WTC11 (cell line): ENCODE measurements around the gene RANBP3. TPM values are rescaled to one million over a fixed set of nuclear protein-coding genes. Genes with fewer than 3 reads are reported as not detected.

Experiments used
- ATAC-seq: fragments of 200-7000 bp; cut with Tn5 transposase; 2 replicates; pipeline ENCODE4 v1.10.0; 2021; ENCODE audit warnings: mild to moderate bottlenecking, moderate library complexity
- CTCF ChIA-PET: fragments of 300-600 bp; sonication (Branson Sonifier 250); formaldehyde crosslinking; loops from one replicate; lab custom pipeline; 2021; ENCODE audit warnings: antibody characterized with exemption; lab: Charles Lee
- POLR2A ChIA-PET: fragments of 350-600 bp; sonication (Branson Sonifier 250); formaldehyde crosslinking; loops from one replicate; lab custom pipeline; 2021; ENCODE audit warnings: antibody characterized with exemption; lab: Charles Lee
- DNase-seq: peaks from one replicate; pipeline ENCODE4 v3.0.0; 2021; ENCODE audit warnings: low spot score
- H3K27ac Mint-ChIP-seq: 2 replicates; pipeline ENCODE4 v1.8.0; 2021; ENCODE audit warnings: mixed read lengths
- H3K27me3 Mint-ChIP-seq: 2 replicates; pipeline ENCODE4 v1.8.0; 2021; ENCODE audit warnings: low read depth, mild to moderate bottlenecking, moderate library complexity, mixed read lengths
- H3K36me3 Mint-ChIP-seq: 2 replicates; pipeline ENCODE4 v1.8.0; 2021; ENCODE audit warnings: mixed read lengths
- H3K4me1 Mint-ChIP-seq: 2 replicates; pipeline ENCODE4 v1.8.0; 2022; ENCODE audit warnings: mixed read lengths
- H3K4me3 Mint-ChIP-seq: 2 replicates; pipeline ENCODE4 v1.8.0; 2021; ENCODE audit warnings: mild to moderate bottlenecking, moderate library complexity, mixed read lengths
- H3K9me3 Mint-ChIP-seq: 2 replicates; pipeline ENCODE4 v1.8.0; 2021; ENCODE audit warnings: mixed read lengths
- CREB1 ChIP-seq: sonication (generic); formaldehyde crosslinking; IDR thresholded peaks from 2 replicates; pipeline ENCODE4 v1.8.0; 2023; ENCODE audit warnings: mild to moderate bottlenecking, missing genetic modification reagents
- CREM ChIP-seq: sonication (generic); formaldehyde crosslinking; IDR thresholded peaks from 2 replicates; pipeline ENCODE4 v1.8.1; 2022; ENCODE audit warnings: mild to moderate bottlenecking, missing genetic modification reagents, moderate library complexity
- EMX1 ChIP-seq: fragments of 250-450 bp; sonication (Bioruptor Pico); IDR thresholded peaks from 2 replicates; pipeline ENCODE4 v1.8.0; 2021; ENCODE audit warnings: mild to moderate bottlenecking
- ESRRA ChIP-seq: sonication (generic); formaldehyde crosslinking; IDR thresholded peaks from 2 replicates; pipeline ENCODE4 v1.8.1; 2022; ENCODE audit warnings: mild to moderate bottlenecking, missing genetic modification reagents, borderline replicate concordance
- MXD4 ChIP-seq: fragments of 250-450 bp; sonication (Bioruptor Pico); IDR thresholded peaks from 2 replicates; pipeline ENCODE4 v1.8.0; 2021; ENCODE audit warnings: mild to moderate bottlenecking, moderate library complexity, borderline replicate concordance
- NFE2L1 ChIP-seq: sonication (generic); formaldehyde crosslinking; IDR thresholded peaks from 2 replicates; pipeline ENCODE4 v1.8.1; 2023; ENCODE audit warnings: missing genetic modification reagents
- SMAD3 ChIP-seq: sonication (generic); formaldehyde crosslinking; IDR thresholded peaks from 2 replicates; pipeline ENCODE4 v1.8.0; 2022; ENCODE audit warnings: missing genetic modification reagents, mild to moderate bottlenecking, borderline replicate concordance
- ZNF232 ChIP-seq: sonication (generic); formaldehyde crosslinking; IDR thresholded peaks from 2 replicates; pipeline ENCODE4 v1.8.0; 2022; ENCODE audit warnings: mild to moderate bottlenecking, missing genetic modification reagents
- ZNF263 ChIP-seq: sonication (generic); formaldehyde crosslinking; IDR thresholded peaks from 2 replicates; pipeline ENCODE4 v1.8.1; 2022; ENCODE audit warnings: low read depth, mild to moderate bottlenecking, moderate library complexity, missing genetic modification reagents
- ZNF396 ChIP-seq: fragments of 250-450 bp; sonication (Bioruptor Pico); IDR thresholded peaks from 2 replicates; pipeline ENCODE4 v1.8.0; 2021; ENCODE audit warnings: mild to moderate bottlenecking, moderate library complexity, borderline replicate concordance
- ZNF416 ChIP-seq: fragments of 250-450 bp; sonication (Bioruptor Pico); IDR thresholded peaks from 2 replicates; pipeline ENCODE4 v1.9.0; 2021; ENCODE audit warnings: mild to moderate bottlenecking, inconsistent platforms
- ZNF671 ChIP-seq: fragments of 250-450 bp; sonication (Bioruptor Pico); IDR thresholded peaks from 2 replicates; pipeline ENCODE4 v1.8.0; 2021; ENCODE audit warnings: mild to moderate bottlenecking
- total RNA-seq: library from RNA; stranded (reverse); gene quantifications from 3 replicates; pipeline ENCODE4 v1.2.3, GENCODE V29; 2021
- TF ChIP-seq, protein P1 (sequence below): sonication (generic); formaldehyde crosslinking; IDR thresholded peaks from 2 replicates; pipeline ENCODE4 v1.8.0; 2022; ENCODE audit warnings: missing genetic modification reagents
- TF ChIP-seq, protein P2 (sequence below): sonication (generic); formaldehyde crosslinking; IDR thresholded peaks from 2 replicates; pipeline ENCODE4 v1.8.0; 2023; ENCODE audit warnings: missing genetic modification reagents
- TF ChIP-seq, protein P3 (sequence below): fragments of 250-450 bp; sonication (Bioruptor Pico); IDR thresholded peaks from 2 replicates; pipeline ENCODE4 v1.8.0; 2021; ENCODE audit warnings: mild to moderate bottlenecking
- TF ChIP-seq, protein P4 (sequence below): sonication (generic); formaldehyde crosslinking; IDR thresholded peaks from 2 replicates; pipeline ENCODE4 v1.8.0; 2022; ENCODE audit warnings: mild to moderate bottlenecking, missing genetic modification reagents
- TF ChIP-seq, protein P5 (sequence below): fragments of 250-450 bp; sonication (Bioruptor Pico); IDR thresholded peaks from 2 replicates; pipeline ENCODE4 v2.1.2; 2022; ENCODE audit warnings: mild to moderate bottlenecking, moderate library complexity
- TF ChIP-seq, protein P6 (sequence below): fragments of 250-450 bp; sonication (Bioruptor Pico); IDR thresholded peaks from 2 replicates; pipeline ENCODE4 v1.9.0; 2021; ENCODE audit warnings: mild to moderate bottlenecking
- TF ChIP-seq, protein P7 (sequence below): sonication (generic); formaldehyde crosslinking; IDR thresholded peaks from 2 replicates; pipeline ENCODE4 v1.8.1; 2023; ENCODE audit warnings: mild to moderate bottlenecking, missing genetic modification reagents
- TF ChIP-seq, protein P8 (sequence below): sonication (generic); formaldehyde crosslinking; IDR thresholded peaks from 2 replicates; pipeline ENCODE4 v1.8.1; 2022; ENCODE audit warnings: mild to moderate bottlenecking, moderate library complexity, missing genetic modification reagents

Gene RANBP3
- total RNA-seq, 1 experiment from 2014 or later, result 76.3 TPM

DNA sequence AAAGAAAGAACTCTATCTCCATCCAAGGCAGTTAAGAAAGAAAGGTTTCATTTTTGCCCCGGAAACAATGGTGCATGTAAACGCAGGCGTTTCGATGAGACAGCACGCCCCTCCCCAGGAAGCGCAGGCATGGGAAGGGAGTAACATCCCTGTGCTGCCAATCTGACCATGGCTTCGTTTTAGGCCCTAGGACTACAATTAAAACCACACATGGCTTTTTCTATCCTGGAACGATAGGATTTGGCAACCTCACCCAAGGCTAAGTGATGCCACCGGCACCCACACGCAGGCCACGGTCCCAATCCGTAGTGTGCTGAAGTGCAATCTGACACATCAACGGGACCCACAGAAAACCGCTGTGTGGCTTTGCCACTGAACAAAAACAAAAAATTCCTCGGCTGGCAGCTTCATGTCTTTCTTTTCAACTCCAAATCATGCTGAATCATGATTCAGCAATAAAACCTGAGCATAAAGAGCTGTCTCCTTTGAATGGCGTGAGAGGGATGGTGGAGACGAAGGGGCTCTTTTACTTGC is 24.2 kb downstream of the RANBP3 start (continued):
- TF ChIP-seq SMAD3 (CRISPR knock-in tag) (no peak), MXD4 (no peak)
- TF ChIP-seq, all 79 proteins: peak for 0

DNA sequence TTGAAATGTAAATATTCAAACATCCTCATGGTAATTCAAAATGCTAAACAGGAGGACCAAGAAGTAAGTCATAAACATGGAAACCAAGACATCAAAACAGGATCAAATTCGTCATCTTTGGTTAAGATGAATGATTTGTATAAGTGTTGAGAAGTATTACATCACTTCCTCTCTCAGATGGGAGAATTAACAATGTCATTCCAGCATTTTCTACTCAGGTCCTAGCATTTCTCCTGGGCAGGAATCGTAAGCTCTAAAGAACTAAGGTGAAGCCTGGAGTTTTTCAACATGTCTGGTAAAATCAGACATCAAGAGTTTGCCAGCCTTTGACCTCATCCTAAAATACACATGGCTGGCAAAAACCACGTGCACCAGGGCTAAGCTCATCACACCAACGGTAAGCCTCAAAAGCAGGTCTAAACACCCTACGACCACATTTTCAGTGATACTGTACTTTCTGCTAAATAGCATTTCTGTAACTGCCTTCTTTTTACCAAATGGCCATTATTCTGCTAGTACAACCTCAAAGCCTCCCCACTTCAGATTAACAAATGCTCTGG is 24.8 kb downstream of the RANBP3 start:
- CTCF ChIA-PET, result interaction anchor here (0.6 to 9.0 kb wide), 6 partner anchors 15 to 263 kb away, joined by 3 to 95 read pairs (median 16); partner anchors contain the start of gene RPL36
- DNase-seq, result no peak
- ATAC-seq, result no peak
- no peaks in the 10 kb centered on the region; the same call in 1 of the 2 replicates for H3K27me3 Mint-ChIP-seq
- POLR2A ChIA-PET, result no interaction called here
- H3K4me3 Mint-ChIP-seq, result peak overlapping the region; percentile 22
- TF ChIP-seq, protein P1, sequence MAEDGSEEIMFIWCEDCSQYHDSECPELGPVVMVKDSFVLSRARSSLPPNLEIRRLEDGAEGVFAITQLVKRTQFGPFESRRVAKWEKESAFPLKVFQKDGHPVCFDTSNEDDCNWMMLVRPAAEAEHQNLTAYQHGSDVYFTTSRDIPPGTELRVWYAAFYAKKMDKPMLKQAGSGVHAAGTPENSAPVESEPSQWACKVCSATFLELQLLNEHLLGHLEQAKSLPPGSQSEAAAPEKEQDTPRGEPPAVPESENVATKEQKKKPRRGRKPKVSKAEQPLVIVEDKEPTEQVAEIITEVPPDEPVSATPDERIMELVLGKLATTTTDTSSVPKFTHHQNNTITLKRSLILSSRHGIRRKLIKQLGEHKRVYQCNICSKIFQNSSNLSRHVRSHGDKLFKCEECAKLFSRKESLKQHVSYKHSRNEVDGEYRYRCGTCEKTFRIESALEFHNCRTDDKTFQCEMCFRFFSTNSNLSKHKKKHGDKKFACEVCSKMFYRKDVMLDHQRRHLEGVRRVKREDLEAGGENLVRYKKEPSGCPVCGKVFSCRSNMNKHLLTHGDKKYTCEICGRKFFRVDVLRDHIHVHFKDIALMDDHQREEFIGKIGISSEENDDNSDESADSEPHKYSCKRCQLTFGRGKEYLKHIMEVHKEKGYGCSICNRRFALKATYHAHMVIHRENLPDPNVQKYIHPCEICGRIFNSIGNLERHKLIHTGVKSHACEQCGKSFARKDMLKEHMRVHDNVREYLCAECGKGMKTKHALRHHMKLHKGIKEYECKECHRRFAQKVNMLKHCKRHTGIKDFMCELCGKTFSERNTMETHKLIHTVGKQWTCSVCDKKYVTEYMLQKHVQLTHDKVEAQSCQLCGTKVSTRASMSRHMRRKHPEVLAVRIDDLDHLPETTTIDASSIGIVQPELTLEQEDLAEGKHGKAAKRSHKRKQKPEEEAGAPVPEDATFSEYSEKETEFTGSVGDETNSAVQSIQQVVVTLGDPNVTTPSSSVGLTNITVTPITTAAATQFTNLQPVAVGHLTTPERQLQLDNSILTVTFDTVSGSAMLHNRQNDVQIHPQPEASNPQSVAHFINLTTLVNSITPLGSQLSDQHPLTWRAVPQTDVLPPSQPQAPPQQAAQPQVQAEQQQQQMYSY, result no peak
- TF ChIP-seq NFE2L1 (CRISPR knock-in tag) (no peak), CREB1 (CRISPR knock-in tag) (no peak), ZNF263 (CRISPR knock-in tag) (no peak), ZNF232 (CRISPR knock-in tag) (no peak), EMX1 (CRISPR knock-in tag) (no peak)
- TF ChIP-seq, protein P2, sequence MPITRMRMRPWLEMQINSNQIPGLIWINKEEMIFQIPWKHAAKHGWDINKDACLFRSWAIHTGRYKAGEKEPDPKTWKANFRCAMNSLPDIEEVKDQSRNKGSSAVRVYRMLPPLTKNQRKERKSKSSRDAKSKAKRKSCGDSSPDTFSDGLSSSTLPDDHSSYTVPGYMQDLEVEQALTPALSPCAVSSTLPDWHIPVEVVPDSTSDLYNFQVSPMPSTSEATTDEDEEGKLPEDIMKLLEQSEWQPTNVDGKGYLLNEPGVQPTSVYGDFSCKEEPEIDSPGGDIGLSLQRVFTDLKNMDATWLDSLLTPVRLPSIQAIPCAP (CRISPR knock-in tag), result no peak
- TF ChIP-seq, protein P3, sequence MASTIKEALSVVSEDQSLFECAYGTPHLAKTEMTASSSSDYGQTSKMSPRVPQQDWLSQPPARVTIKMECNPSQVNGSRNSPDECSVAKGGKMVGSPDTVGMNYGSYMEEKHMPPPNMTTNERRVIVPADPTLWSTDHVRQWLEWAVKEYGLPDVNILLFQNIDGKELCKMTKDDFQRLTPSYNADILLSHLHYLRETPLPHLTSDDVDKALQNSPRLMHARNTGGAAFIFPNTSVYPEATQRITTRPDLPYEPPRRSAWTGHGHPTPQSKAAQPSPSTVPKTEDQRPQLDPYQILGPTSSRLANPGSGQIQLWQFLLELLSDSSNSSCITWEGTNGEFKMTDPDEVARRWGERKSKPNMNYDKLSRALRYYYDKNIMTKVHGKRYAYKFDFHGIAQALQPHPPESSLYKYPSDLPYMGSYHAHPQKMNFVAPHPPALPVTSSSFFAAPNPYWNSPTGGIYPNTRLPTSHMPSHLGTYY (CRISPR knock-in tag), result no peak
- H3K27ac Mint-ChIP-seq, result peak overlapping the region; percentile 85
- H3K9me3 Mint-ChIP-seq, result no peaks in the 10 kb centered on the region
- H3K36me3 Mint-ChIP-seq, result no peaks in the 10 kb centered on the region
- peaks cover 96% of the 10 kb centered on the region for H3K4me1 Mint-ChIP-seq

DNA sequence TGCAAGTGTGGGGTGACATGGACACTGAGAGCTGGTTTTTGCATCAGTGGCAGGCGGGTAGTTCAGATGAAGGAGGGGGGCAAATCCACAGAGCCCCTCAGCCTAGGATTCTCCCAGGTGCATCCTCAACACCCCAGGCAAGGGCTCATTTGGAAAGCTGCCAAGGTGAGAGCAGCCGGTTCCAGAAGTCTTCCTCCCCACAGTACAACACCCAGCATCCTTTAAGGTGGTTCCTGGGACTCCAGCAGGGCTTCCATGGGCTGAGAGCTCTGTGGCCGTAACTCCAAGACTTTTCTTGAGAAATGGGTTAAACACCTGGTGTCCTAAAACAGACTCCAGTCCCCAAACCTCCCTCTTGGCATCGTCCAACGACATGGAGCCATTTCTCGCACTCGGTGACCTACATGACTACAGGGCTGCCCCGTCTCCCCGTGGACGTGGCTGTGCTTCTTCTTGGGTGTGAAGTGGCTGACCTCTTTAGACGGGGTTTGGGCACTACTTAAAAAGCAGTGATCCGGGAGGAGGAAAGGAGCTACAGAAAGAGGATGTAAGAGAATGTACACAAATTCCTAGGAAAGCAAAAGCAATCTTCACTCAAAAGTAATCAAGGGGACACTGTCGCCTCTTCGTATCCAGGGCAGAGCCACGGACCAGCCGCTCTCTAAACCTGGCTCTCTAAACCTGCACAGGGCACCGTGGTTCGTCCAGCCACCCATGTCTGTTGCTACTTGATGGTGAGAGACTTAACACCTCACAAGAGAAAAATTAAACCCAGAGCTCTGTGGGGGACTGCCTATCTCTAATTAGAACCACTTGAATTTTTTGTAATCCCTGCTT is 25.5 kb downstream of the RANBP3 start:
- no peaks in the 10 kb centered on the region for H3K36me3 Mint-ChIP-seq
- peak overlapping the region; percentile 85 for H3K27ac Mint-ChIP-seq
- TF ChIP-seq ZNF396 (CRISPR knock-in tag) (no peak), ZNF671 (no peak), NFE2L1 (CRISPR knock-in tag) (no peak), ESRRA (CRISPR knock-in tag) (no peak), CREM (CRISPR knock-in tag) (no peak), ZNF416 (no peak), ZNF232 (CRISPR knock-in tag) (no peak)
- TF ChIP-seq, protein P4, sequence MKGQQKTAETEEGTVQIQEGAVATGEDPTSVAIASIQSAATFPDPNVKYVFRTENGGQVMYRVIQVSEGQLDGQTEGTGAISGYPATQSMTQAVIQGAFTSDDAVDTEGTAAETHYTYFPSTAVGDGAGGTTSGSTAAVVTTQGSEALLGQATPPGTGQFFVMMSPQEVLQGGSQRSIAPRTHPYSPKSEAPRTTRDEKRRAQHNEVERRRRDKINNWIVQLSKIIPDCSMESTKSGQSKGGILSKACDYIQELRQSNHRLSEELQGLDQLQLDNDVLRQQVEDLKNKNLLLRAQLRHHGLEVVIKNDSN (CRISPR knock-in tag), result no peak
- TF ChIP-seq, protein P5, sequence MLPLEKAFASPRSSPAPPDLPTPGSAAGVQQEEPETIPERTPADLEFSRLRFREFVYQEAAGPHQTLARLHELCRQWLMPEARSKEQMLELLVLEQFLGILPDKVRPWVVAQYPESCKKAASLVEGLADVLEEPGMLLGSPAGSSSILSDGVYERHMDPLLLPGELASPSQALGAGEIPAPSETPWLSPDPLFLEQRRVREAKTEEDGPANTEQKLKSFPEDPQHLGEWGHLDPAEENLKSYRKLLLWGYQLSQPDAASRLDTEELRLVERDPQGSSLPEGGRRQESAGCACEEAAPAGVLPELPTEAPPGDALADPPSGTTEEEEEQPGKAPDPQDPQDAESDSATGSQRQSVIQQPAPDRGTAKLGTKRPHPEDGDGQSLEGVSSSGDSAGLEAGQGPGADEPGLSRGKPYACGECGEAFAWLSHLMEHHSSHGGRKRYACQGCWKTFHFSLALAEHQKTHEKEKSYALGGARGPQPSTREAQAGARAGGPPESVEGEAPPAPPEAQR (CRISPR knock-in tag), result no peak
- TF ChIP-seq, protein P6, sequence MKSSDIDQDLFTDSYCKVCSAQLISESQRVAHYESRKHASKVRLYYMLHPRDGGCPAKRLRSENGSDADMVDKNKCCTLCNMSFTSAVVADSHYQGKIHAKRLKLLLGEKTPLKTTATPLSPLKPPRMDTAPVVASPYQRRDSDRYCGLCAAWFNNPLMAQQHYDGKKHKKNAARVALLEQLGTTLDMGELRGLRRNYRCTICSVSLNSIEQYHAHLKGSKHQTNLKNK (CRISPR knock-in tag), result no peak
- TF ChIP-seq, protein P7, sequence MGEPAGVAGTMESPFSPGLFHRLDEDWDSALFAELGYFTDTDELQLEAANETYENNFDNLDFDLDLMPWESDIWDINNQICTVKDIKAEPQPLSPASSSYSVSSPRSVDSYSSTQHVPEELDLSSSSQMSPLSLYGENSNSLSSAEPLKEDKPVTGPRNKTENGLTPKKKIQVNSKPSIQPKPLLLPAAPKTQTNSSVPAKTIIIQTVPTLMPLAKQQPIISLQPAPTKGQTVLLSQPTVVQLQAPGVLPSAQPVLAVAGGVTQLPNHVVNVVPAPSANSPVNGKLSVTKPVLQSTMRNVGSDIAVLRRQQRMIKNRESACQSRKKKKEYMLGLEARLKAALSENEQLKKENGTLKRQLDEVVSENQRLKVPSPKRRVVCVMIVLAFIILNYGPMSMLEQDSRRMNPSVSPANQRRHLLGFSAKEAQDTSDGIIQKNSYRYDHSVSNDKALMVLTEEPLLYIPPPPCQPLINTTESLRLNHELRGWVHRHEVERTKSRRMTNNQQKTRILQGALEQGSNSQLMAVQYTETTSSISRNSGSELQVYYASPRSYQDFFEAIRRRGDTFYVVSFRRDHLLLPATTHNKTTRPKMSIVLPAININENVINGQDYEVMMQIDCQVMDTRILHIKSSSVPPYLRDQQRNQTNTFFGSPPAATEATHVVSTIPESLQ (CRISPR knock-in tag), result no peak
- TF ChIP-seq, protein P8, sequence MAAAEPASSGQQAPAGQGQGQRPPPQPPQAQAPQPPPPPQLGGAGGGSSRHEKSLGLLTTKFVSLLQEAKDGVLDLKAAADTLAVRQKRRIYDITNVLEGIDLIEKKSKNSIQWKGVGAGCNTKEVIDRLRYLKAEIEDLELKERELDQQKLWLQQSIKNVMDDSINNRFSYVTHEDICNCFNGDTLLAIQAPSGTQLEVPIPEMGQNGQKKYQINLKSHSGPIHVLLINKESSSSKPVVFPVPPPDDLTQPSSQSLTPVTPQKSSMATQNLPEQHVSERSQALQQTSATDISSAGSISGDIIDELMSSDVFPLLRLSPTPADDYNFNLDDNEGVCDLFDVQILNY, result no peak
- peaks cover 96% of the 10 kb centered on the region for H3K4me1 Mint-ChIP-seq
- DNase-seq (no peak), ATAC-seq (no peak)
- H3K4me3 Mint-ChIP-seq, result peak overlapping the region; percentile 22
- POLR2A ChIA-PET, result no interaction called here
- no peaks in the 10 kb centered on the region for H3K9me3 Mint-ChIP-seq
- no peaks in the 10 kb centered on the region; the same call in 1 of the 2 replicates for H3K27me3 Mint-ChIP-seq
- CTCF ChIA-PET, result interaction anchor here (0.6 to 9.0 kb wide), 8 partner anchors 8 to 262 kb away, joined by 3 to 95 read pairs (median 10); partner anchors contain the start of gene RPL36
